HepG2 (cell line): ENCODE data around the gene TMEM145. TPM values are rescaled to one million over a fixed set of nuclear protein-coding genes. Genes with fewer than 3 reads are reported as not detected.
A peak's percentile ranks its signal among the peaks of the same experiment; 100 is the strongest.

ENCODE experiments used
- ERF ChIP-seq: IDR thresholded peaks from 2 replicates; pipeline ENCODE4 v1.6.1; 2018; ENCODE audit warnings: missing biosample characterization, missing genetic modification reagents
- KDM1A ChIP-seq: IDR thresholded peaks from 2 replicates; pipeline ENCODE4 v1.6.1; 2016; ENCODE audit warnings: missing compliant biosample characterization
- PATZ1 ChIP-seq: sonication (generic); formaldehyde crosslinking; IDR thresholded peaks from 2 replicates; pipeline ENCODE4 v1.4.0; 2020; ENCODE audit warnings: missing genetic modification reagents
- PAXIP1 ChIP-seq: sonication (generic); formaldehyde crosslinking; conservative IDR thresholded peaks from 2 replicates; pipeline ENCODE4 v1.4.0; 2020; ENCODE audit warnings: mild to moderate bottlenecking, missing genetic modification reagents, moderate library complexity
- PCBP1 ChIP-seq: fragments of 200-400 bp; formaldehyde crosslinking; IDR thresholded peaks from 2 replicates; pipeline ENCODE4 v1.6.1; 2017; ENCODE audit warnings: mild to moderate bottlenecking, low read depth, low read length, borderline replicate concordance
- POLR2A ChIP-seq, 2 experiments: IDR thresholded peaks; 2 replicates each; pipeline ENCODE4 v1.6.1; 2011; ENCODE audit warnings: low read depth in 2 of 2, low read length in 2 of 2, mild to moderate bottlenecking in 1 of 2, moderate library complexity in 1 of 2; ENCODE audit not compliant: insufficient read depth in 1 of 2
- RAD21 ChIP-seq: fragments of 450-650 bp; formaldehyde crosslinking; IDR thresholded peaks from 2 replicates; pipeline ENCODE4 v1.5.0; 2020; ENCODE audit warnings: mild to moderate bottlenecking
- SALL1 ChIP-seq: sonication (generic); formaldehyde crosslinking; IDR thresholded peaks from 2 replicates; pipeline ENCODE4 v1.8.0; 2022; ENCODE audit warnings: mild to moderate bottlenecking, missing genetic modification reagents
- UBTF ChIP-seq: sonication (generic); formaldehyde crosslinking; IDR thresholded peaks from 2 replicates; pipeline ENCODE4 v1.4.0; 2020; ENCODE audit warnings: mild to moderate bottlenecking, missing genetic modification reagents
- ZNF407 ChIP-seq: sonication (generic); formaldehyde crosslinking; IDR thresholded peaks from one replicate; pipeline ENCODE4 v1.5.1; 2020; ENCODE audit warnings: mild to moderate bottlenecking, missing genetic modification reagents; ENCODE audit errors: not compliant biosample characterization
- ZNF446 ChIP-seq: sonication (generic); formaldehyde crosslinking; IDR thresholded peaks from 2 replicates; pipeline ENCODE4 v1.5.0; 2020; ENCODE audit warnings: mild to moderate bottlenecking, missing genetic modification reagents
- ZNF605 ChIP-seq: sonication (generic); formaldehyde crosslinking; IDR thresholded peaks from 2 replicates; pipeline ENCODE4 v1.8.0; 2022; ENCODE audit warnings: mild to moderate bottlenecking, missing genetic modification reagents
- polyA plus RNA-seq, 8 experiments: library from polyadenylated mRNA; depleted of rRNA in 3 of 8; stranded (reverse) in 7 of 8; unstranded in 1 of 8; fragments of >200 nt; fragmentation: Illumina TruSeq in 4 of 8; extraction: Trizol in 4 of 8; gene quantifications; 2 replicates each; pipeline versions ENCODE4 v1.2.1 to v1.2.3, GENCODE V29; 2011 to 2016; ENCODE audit warnings: low read depth in 4 of 8, missing spikeins in 1 of 8, mixed read lengths in 1 of 8; ENCODE audit not compliant: insufficient read depth in 1 of 8
- total RNA-seq, 5 experiments: library from RNA; depleted of rRNA; stranded (reverse); fragments of >200 nt; fragmentation: Illumina TruSeq; extraction: Trizol; gene quantifications; 2 replicates each; pipeline ENCODE4 v1.2.3, GENCODE V29; 2016; ENCODE audit warnings: low read depth in 1 of 5

Gene TMEM145
- total and polyA plus RNA-seq, 2 of the 13 experiments (the other 11 are each of a cell fraction or from before 2014, with no cell fraction given): 0.07 to 5.1 TPM

GRCh38 chr19:42283188-42284065, 29.7 kb upstream of the TMEM145 start (continued):
- no peak for TF ChIP-seq ZNF407 (CRISPR knock-in tag)
- peak; percentile 14; the same call in 1 of the 2 replicates for TF ChIP-seq RAD21 (CRISPR knock-in tag)
- TF ChIP-seq ZNF446: no peak
- 0 out of 2 replicates have a peak, but pooled peaks have one; percentile 18 for TF ChIP-seq ERF (CRISPR knock-in tag)
- peak; percentile 44; the same call in 1 of the 2 replicates for TF ChIP-seq SALL1 (CRISPR knock-in tag)
- TF ChIP-seq KDM1A (CRISPR knock-in tag): no peak
- TF ChIP-seq ZNF605: no peak
- peak; percentile 38 for TF ChIP-seq PAXIP1 (CRISPR knock-in tag)
- peak in 1 of 2 experiments; percentile 88; a peak in 2 of 4 replicates for TF ChIP-seq POLR2A (IDR thresholded peaks at IDR 0.05; ENCODE audit: insufficient read depth in 1 of 2, low read depth in 2 of 2, low read length in 2 of 2)
- peak; percentile 43 for TF ChIP-seq PATZ1 (CRISPR knock-in tag)
- TF ChIP-seq PCBP1: no peak
- peak; percentile 31; the same call in 1 of the 2 replicates for TF ChIP-seq UBTF (CRISPR knock-in tag)
